Lower leg skin (tissue), 4 donors: Measurements from ENCODE around the gene KCNK7. TPM values are rescaled to one million over a fixed set of nuclear protein-coding genes. Genes with fewer than 3 reads are reported as not detected.
A peak's percentile ranks its signal among the peaks of the same experiment; 100 is the strongest.

ENCODE experiments used
- DNase-seq, 2 donors: peaks; one replicate each; pipeline ENCODE4 v3.0.0-alpha.2; 2019; ENCODE audit warnings: low spot score in 2 of 2
- H3K4me3 ChIP-seq: fragments of 200-600 bp; sonication (generic); 2 replicates; pipeline ENCODE4 v1.5.1; 2017; ENCODE audit warnings: mild to moderate bottlenecking, low read depth; ENCODE audit not compliant: poor library complexity, severe bottlenecking
- POLR2A ChIP-seq, 2 donors: fragments of 450-650 bp; IDR thresholded peaks; one replicate each; pipeline ENCODE4 v1.6.1; 2016 to 2017; ENCODE audit warnings: antibody characterized with exemption in 2 of 2, mild to moderate bottlenecking in 1 of 2, moderate library complexity in 1 of 2
- WGBS, 2 donors: methylation state at CpG; one replicate each; pipeline ENCODE4 v1.1.5; 2018; 5-methylcytosine and 5-hydroxymethylcytosine counted together
- intact Hi-C: fragments of 100-400 bp; cut with DNase I; formaldehyde crosslinking; loops from one replicate; pipeline ENCODE4 v1.15.0; 2023; ENCODE audit warnings: low total_unique reads
- total RNA-seq, 4 donors: library from RNA; depleted of rRNA; stranded (reverse); fragments of >200 nt; gene quantifications; one replicate each; pipeline ENCODE4 v1.1.0, GENCODE V29; 2016
- TF ChIP-seq, protein P1 (sequence below), 3 donors: fragments of 450-650 bp; IDR thresholded peaks; one replicate each; pipeline ENCODE4 v1.5.1; 2016; ENCODE audit warnings: antibody characterized with exemption in 3 of 3, mild to moderate bottlenecking in 3 of 3, moderate library complexity in 2 of 3

KCNK7 gene
- total RNA-seq, 4 donors from 2014 or later, result 168 to 197 (median 184) TPM

DNA sequence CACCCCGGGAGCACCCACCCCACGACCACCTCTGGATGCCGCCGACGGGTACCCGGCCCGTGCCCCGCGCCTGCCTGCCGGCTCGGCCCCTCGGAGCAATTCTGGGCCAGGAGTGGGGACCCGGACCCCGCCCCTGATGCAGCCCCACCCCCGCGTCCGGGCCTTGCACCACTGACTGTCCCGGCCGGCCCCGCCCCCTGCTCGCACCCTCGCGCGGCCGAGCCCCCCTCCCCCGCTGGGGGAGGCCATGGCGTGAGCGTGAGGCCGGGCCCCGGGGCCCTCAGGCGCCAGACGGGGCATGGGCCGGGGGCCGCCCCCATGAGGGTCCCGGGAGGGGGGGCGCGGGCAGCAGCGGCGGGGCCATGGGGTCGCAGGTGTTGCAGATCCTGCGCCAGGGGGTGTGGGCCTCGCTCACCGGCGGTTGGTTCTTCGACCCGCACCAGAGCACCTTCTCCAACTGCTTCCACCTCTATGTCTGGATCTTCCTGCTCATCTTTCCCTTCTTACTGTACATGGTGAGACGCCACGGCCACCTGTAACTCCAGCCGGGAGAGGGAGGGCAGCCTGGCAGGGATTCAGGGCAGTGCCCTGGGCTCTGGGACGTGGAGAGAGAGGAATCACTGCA is 20.5 kb upstream of the KCNK7 start:
- DNase-seq, result no peak
- intact Hi-C loops, result no loop called here
- 1 to 2% methylated on average over 19 to 29 of the region's 50 CpGs for WGBS, 2 donors
- peak overlapping the region; percentile 79 for H3K4me3 ChIP-seq
- TF ChIP-seq, protein P1, sequence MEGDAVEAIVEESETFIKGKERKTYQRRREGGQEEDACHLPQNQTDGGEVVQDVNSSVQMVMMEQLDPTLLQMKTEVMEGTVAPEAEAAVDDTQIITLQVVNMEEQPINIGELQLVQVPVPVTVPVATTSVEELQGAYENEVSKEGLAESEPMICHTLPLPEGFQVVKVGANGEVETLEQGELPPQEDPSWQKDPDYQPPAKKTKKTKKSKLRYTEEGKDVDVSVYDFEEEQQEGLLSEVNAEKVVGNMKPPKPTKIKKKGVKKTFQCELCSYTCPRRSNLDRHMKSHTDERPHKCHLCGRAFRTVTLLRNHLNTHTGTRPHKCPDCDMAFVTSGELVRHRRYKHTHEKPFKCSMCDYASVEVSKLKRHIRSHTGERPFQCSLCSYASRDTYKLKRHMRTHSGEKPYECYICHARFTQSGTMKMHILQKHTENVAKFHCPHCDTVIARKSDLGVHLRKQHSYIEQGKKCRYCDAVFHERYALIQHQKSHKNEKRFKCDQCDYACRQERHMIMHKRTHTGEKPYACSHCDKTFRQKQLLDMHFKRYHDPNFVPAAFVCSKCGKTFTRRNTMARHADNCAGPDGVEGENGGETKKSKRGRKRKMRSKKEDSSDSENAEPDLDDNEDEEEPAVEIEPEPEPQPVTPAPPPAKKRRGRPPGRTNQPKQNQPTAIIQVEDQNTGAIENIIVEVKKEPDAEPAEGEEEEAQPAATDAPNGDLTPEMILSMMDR (IDR thresholded peaks at IDR 0.05), result no peak
- TF ChIP-seq POLR2A (IDR thresholded peaks at IDR 0.05), result no peak

DNA sequence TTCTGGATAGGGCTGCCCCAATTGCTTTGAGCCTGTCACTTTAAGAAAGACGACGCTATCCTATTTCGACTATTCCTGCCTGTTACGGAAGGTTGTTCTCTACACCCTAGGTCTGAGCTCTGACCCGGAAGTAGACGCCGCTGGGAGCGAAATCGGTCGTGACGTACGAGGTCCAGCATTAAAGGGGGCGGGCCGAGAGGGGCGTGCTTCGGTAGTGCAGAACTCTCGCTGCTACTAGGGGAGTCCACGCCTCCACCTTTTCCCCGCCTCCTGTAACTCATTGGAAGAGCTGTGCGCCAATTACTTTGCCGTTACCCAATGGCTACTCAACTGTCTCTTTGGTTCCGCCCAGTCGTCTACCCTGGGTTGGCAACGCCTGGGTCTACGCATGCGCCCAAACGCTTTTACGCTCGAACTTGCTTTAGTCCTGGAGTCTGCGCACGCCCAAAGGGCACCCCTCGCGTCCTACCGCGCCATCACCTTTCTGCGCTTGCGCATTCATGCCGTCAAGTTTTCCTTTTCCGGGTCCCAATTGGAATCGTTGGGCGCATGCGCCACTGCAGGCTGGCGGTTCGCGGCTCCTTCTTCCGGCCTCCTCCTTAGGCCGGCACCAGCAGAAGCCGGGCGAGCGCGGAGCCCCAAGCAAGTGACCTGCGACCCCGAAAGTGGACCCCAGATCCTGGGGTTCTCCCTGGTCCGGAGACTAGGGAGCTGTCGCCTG is 19.8 kb upstream of the KCNK7 start, which contains the start of gene PCNX3:
TSS of gene PCNX3 (plus strand) at position 548 of the 721 bp plus-strand sequence. CDS start 536 bp downstream, outside the sequence.
- intact Hi-C loops, result no loop called here
- peak; percentile 100 for DNase-seq
- peak within 1 kb of the TSS; percentile 79 for H3K4me3 ChIP-seq
- 0 to 1% methylated on average over 46 to 53 of the region's 55 CpGs for WGBS, 2 donors
- no peak for TF ChIP-seq POLR2A (IDR thresholded peaks at IDR 0.05)
- TF ChIP-seq, protein P1 (IDR thresholded peaks at IDR 0.05), result no peak

DNA sequence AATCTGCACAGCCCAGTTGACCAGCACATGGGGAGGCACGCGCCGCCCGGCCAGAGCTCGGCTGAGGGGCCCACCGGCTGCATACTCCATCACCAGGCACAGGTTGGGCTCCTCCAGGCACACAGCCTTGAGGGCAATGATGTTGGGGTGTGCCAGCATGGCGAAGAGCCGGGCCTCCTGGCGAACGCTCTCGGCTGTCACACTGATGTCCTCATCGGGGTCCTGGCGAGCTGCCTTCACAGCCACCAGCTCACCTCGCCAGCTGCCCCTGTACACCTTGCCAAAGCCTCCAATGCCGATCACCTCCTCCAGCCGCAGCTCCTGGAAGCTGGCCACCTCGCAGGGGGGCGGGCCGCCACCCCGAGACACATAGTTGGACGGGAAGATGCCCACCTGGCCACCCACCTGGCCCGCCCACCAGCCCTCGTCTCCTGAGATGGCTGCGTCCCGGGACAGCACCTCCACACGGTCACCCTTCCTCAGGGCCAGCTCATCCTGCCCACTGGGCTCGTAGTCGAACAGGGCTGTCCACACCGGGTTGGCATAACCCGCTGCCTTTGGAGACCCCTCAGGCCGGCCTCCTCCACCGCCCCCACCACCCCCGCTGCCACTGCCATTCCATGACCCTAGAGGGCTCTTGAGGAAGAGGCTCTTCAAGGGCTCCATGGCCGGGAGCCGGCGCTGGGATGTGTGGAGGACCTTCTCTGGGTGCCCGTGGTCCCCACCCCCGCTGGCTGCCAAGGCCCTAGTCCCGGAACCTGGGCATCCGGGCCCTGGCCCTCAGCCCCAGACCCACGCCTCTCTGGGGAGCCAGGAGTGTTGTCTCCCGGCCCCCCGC is 17.7 kb upstream of the KCNK7 start:
- peak overlapping the region; percentile 57 for H3K4me3 ChIP-seq
- intact Hi-C loops, result loop anchor here (5.0 kb wide), 1 partner anchor 36 kb away; the partner anchor contains the start of gene EHBP1L1
- no peak for TF ChIP-seq POLR2A (IDR thresholded peaks at IDR 0.05)
- TF ChIP-seq, protein P1 (IDR thresholded peaks at IDR 0.05), result no peak
- DNase-seq, result peak; percentile 37 to 90
- WGBS, 2 donors, result 4 to 14% methylated on average over 18 to 37 of the region's 43 CpGs

- intact Hi-C loops, result loop anchor here (5.0 kb wide), 1 partner anchor 35 kb away; the partner anchor contains the start of gene EHBP1L1
- TF ChIP-seq, protein P1 (IDR thresholded peaks at IDR 0.05), result no peak
- WGBS, 2 donors, result 58 to 72% methylated on average over 3 to 7 of the region's 7 CpGs
Observed at GRCh38 chr11:65612691-65613090, 17.1 kb upstream of the KCNK7 start.

DNA sequence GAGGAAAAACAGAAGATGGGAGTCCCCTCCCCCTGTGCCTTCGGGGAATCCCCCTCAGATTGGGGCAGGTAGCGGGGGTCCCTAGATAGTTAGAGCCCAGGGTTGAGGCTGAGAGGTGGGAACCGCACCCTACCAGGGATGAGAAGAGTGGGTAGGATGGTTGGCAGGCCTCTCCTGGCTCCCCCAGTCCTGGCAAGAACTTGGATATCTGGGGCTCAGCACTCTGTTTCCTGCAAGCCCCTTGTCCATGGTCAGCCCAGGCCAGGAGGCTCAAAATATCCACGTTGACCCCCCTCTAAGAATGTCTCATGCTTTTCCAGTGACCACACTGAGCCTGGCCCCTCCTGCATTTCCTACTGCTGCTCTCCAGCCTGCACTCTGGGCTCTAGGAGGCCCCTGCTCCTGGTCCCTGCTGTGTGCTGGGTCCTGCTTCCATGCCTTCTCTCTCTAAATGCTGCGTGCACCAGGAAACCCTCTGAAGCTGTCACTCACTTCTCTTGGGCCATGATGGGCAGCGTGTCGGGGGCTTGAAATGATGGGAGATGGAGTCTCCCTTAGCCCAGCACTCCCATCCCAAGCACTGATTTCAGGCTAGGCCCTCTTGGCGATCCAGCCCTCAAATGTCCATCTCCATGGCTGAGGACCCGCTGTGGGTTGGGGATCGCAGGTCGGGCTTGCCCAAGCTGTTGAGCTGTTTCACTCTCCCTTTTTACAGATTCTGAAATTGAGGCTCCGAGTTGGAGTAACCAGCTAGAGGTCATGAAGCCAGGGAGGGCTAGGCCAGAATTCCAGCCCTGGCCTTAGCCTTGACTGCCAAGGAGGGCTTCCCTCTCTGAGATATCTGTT is 16.4 kb upstream of the KCNK7 start:
- TF ChIP-seq, protein P1 (IDR thresholded peaks at IDR 0.05), result no peak
- TF ChIP-seq POLR2A (IDR thresholded peaks at IDR 0.05), result no peak
- intact Hi-C loops, result loop anchor here (5.0 kb wide), 1 partner anchor 35 kb away; the partner anchor contains the start of gene EHBP1L1
- WGBS, 2 donors, result 70 to 76% methylated on average over 12 of the region's 12 CpGs

More at GRCh38 chr11:65612691-65613090, 17.1 kb upstream of the KCNK7 start:
- no peak overlapping the region for H3K4me3 ChIP-seq
- DNase-seq, result no peak

More for the DNA sequence above, 16.4 kb upstream of the KCNK7 start:
- no peak overlapping the region for H3K4me3 ChIP-seq
- DNase-seq, result no peak
